Measurements from ENCODE around the gene NSUN6. TPM values are rescaled to one million over a fixed set of nuclear protein-coding genes. Genes with fewer than 3 reads are reported as not detected.

The NSUN6 gene
- total RNA-seq, 4 donors from 2014 or later, result 18.6 to 104 (median 22.5) TPM

- no peaks in the 10 kb centered on the region for H3K36me3 ChIP-seq
- 67 to 72% methylated on average over 5 of the region's 5 CpGs for WGBS, 2 donors
- TF ChIP-seq CTCF (IDR thresholded peaks at IDR 0.05) (no peak), POLR2A (IDR thresholded peaks at IDR 0.05) (no peak)
- no peaks in the 10 kb centered on the region for H3K4me1 ChIP-seq
- H3K4me3 ChIP-seq (replicated peaks in 1 of 3), result no peak overlapping the region
- intact Hi-C loops (cut with DNase I), result no loop called here
- H3K27me3 ChIP-seq, result no peaks in the 10 kb centered on the region
- no peak for DNase-seq
- no peak overlapping the region for H3K27ac ChIP-seq
- no peaks in the 10 kb centered on the region for H3K9me3 ChIP-seq
Observed at GRCh38 chr10:18687706-18688105, 36.3 kb upstream of the NSUN6 start.

GRCh38 chr10:18687195-18687594, 35.8 kb upstream of the NSUN6 start:
- Histone ChIP-seq H3K9me3 (no peaks in the 10 kb centered on the region), H3K4me3 (replicated peaks in 1 of 3) (no peak overlapping the region), H3K27ac (no peak overlapping the region), H3K4me1 (no peaks in the 10 kb centered on the region), H3K36me3 (no peaks in the 10 kb centered on the region), H3K27me3 (no peaks in the 10 kb centered on the region)
- DNase-seq, result no peak
- TF ChIP-seq POLR2A (IDR thresholded peaks at IDR 0.05), result no peak
- no peak for TF ChIP-seq CTCF (IDR thresholded peaks at IDR 0.05)
- intact Hi-C loops (cut with DNase I), result no loop called here
- 91% methylated on average over 7 of the region's 7 CpGs for WGBS, 2 donors

GRCh38 chr10:18685555-18685954, 34.2 kb upstream of the NSUN6 start:
- no peak for DNase-seq
- intact Hi-C loops (cut with DNase I), result no loop called here
- Histone ChIP-seq H3K36me3 (no peaks in the 10 kb centered on the region), H3K27ac (no peak overlapping the region), H3K9me3 (no peaks in the 10 kb centered on the region), H3K4me3 (replicated peaks in 1 of 3) (no peak overlapping the region), H3K4me1 (no peaks in the 10 kb centered on the region), H3K27me3 (no peaks in the 10 kb centered on the region)
- 87 to 89% methylated on average over 7 of the region's 7 CpGs for WGBS, 2 donors
- TF ChIP-seq POLR2A (IDR thresholded peaks at IDR 0.05) (no peak), CTCF (IDR thresholded peaks at IDR 0.05) (no peak)

- 83 to 88% methylated on average over 3 of the region's 3 CpGs for WGBS, 2 donors
- H3K36me3 ChIP-seq, result no peaks in the 10 kb centered on the region
- intact Hi-C loops (cut with DNase I), result no loop called here
- no peaks in the 10 kb centered on the region for H3K4me1 ChIP-seq
- H3K27me3 ChIP-seq, result no peaks in the 10 kb centered on the region
- H3K9me3 ChIP-seq, result no peaks in the 10 kb centered on the region
- TF ChIP-seq CTCF (IDR thresholded peaks at IDR 0.05) (no peak), POLR2A (IDR thresholded peaks at IDR 0.05) (no peak)
- DNase-seq, result no peak
- no peak overlapping the region for H3K4me3 ChIP-seq (replicated peaks in 1 of 3)
- no peak overlapping the region for H3K27ac ChIP-seq
Observed at GRCh38 chr10:18684953-18685352, 33.6 kb upstream of the NSUN6 start.

GRCh38 chr10:18684416-18684815, 33.0 kb upstream of the NSUN6 start:
- no peak overlapping the region for H3K4me3 ChIP-seq (replicated peaks in 1 of 3)
- no peaks in the 10 kb centered on the region for H3K4me1 ChIP-seq
- H3K27me3 ChIP-seq, result no peaks in the 10 kb centered on the region
- WGBS, 2 donors, result 74 to 82% methylated on average over 1 of the region's 1 CpG
- TF ChIP-seq POLR2A (IDR thresholded peaks at IDR 0.05) (no peak), CTCF (IDR thresholded peaks at IDR 0.05) (no peak)
- no peaks in the 10 kb centered on the region for H3K9me3 ChIP-seq
- intact Hi-C loops (cut with DNase I), result no loop called here
- no peak for DNase-seq
- H3K36me3 ChIP-seq, result no peaks in the 10 kb centered on the region
- H3K27ac ChIP-seq, result no peak overlapping the region

All from thyroid gland (tissue), 4 donors.